Measurements from ENCODE around the gene TSC22D1.

DNA sequence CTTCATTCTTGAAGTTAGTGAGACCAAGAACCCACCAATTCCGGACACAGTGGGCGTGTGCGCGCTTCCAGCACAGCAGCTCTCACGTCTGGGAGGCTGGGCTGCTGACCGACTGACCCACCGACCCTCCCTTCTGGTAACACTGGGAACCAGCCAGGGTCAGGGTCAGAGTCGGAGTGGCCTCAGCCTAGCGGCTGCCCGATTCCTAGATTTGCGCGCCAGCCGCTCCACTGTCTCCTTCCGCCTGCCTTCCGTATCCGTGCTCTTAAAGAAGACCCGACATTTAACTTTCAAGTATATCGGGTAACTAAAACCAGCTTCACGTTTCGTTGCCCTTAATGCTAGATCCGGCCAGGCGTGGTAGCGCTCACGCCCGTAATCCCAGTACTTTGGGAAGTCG, 161.4 kb downstream of the TSC22D1 start:
- TF ChIP-seq, protein P1, sequence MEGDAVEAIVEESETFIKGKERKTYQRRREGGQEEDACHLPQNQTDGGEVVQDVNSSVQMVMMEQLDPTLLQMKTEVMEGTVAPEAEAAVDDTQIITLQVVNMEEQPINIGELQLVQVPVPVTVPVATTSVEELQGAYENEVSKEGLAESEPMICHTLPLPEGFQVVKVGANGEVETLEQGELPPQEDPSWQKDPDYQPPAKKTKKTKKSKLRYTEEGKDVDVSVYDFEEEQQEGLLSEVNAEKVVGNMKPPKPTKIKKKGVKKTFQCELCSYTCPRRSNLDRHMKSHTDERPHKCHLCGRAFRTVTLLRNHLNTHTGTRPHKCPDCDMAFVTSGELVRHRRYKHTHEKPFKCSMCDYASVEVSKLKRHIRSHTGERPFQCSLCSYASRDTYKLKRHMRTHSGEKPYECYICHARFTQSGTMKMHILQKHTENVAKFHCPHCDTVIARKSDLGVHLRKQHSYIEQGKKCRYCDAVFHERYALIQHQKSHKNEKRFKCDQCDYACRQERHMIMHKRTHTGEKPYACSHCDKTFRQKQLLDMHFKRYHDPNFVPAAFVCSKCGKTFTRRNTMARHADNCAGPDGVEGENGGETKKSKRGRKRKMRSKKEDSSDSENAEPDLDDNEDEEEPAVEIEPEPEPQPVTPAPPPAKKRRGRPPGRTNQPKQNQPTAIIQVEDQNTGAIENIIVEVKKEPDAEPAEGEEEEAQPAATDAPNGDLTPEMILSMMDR (IDR thresholded peaks at IDR 0.05; ENCODE audit: low read depth, low read length, missing input control): no peak
- TF ChIP-seq FOXA2 (IDR thresholded peaks at IDR 0.05): no peak
- no peak for TF ChIP-seq YY1 (IDR thresholded peaks at IDR 0.05)
- TF ChIP-seq TAF1 (conservative IDR thresholded peaks at IDR 0.05): no peak
- TF ChIP-seq REST (IDR thresholded peaks at IDR 0.05): no peak
- no peak for TF ChIP-seq MAX (IDR thresholded peaks at IDR 0.05)
- TF ChIP-seq, protein P2, sequence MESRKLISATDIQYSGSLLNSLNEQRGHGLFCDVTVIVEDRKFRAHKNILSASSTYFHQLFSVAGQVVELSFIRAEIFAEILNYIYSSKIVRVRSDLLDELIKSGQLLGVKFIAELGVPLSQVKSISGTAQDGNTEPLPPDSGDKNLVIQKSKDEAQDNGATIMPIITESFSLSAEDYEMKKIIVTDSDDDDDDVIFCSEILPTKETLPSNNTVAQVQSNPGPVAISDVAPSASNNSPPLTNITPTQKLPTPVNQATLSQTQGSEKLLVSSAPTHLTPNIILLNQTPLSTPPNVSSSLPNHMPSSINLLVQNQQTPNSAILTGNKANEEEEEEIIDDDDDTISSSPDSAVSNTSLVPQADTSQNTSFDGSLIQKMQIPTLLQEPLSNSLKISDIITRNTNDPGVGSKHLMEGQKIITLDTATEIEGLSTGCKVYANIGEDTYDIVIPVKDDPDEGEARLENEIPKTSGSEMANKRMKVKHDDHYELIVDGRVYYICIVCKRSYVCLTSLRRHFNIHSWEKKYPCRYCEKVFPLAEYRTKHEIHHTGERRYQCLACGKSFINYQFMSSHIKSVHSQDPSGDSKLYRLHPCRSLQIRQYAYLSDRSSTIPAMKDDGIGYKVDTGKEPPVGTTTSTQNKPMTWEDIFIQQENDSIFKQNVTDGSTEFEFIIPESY (IDR thresholded peaks at IDR 0.05): no peak
- no peak for TF ChIP-seq HNF4G (IDR thresholded peaks at IDR 0.05)
- TF ChIP-seq FOXA1 (IDR thresholded peaks at IDR 0.05): no peak
